SK-N-DZ (cell line): ENCODE results near the gene WWOX.

Experiments used
- DNase-seq: peaks from one replicate; pipeline ENCODE4 v3.0.0-alpha.2; 2015; ENCODE audit warnings: low spot score

Gene WWOX

GRCh38 chr16:78259873-78260272, 160.4 kb downstream of the WWOX start:
- no peak for DNase-seq

GRCh38 chr16:78264642-78265041, 165.2 kb downstream of the WWOX start:
- DNase-seq, result no peak

GRCh38 chr16:78269256-78269655, 169.8 kb downstream of the WWOX start:
- DNase-seq, result no peak

GRCh38 chr16:78271981-78272380, 172.5 kb downstream of the WWOX start:
- no peak for DNase-seq

- no peak for DNase-seq
These were observed 175.3 kb downstream of the WWOX start for GRCh38 chr16:78274771-78275170.

- DNase-seq, result no peak
These were observed 176.0 kb downstream of the WWOX start for GRCh38 chr16:78275420-78275819.

GRCh38 chr16:78277321-78278055, 178.0 kb downstream of the WWOX start:
- no peak for DNase-seq

GRCh38 chr16:78278056-78278450, 178.6 kb downstream of the WWOX start:
- no peak for DNase-seq

GRCh38 chr16:78281115-78281514, 181.7 kb downstream of the WWOX start:
- no peak for DNase-seq

- no peak for DNase-seq
These were observed 184.2 kb downstream of the WWOX start for GRCh38 chr16:78283548-78284251.

GRCh38 chr16:78284326-78284725, 184.9 kb downstream of the WWOX start:
- no peak for DNase-seq

GRCh38 chr16:78284957-78285434, 185.5 kb downstream of the WWOX start:
- no peak for DNase-seq

- DNase-seq, result no peak
These were observed 186.0 kb downstream of the WWOX start for GRCh38 chr16:78285437-78285922.

- DNase-seq, result no peak
These were observed 186.6 kb downstream of the WWOX start for GRCh38 chr16:78286065-78286464.

- DNase-seq, result no peak
These were observed 189.4 kb downstream of the WWOX start for GRCh38 chr16:78288888-78289287.

GRCh38 chr16:78289373-78289772, 189.9 kb downstream of the WWOX start:
- no peak for DNase-seq

GRCh38 chr16:78289844-78290277, 190.4 kb downstream of the WWOX start:
- DNase-seq, result no peak

- DNase-seq, result no peak
These were observed 190.9 kb downstream of the WWOX start for GRCh38 chr16:78290395-78290794.

- DNase-seq, result no peak
These were observed 191.6 kb downstream of the WWOX start for GRCh38 chr16:78290872-78291591.

GRCh38 chr16:78291604-78292003, 192.2 kb downstream of the WWOX start:
- DNase-seq, result no peak

- no peak for DNase-seq
These were observed 192.8 kb downstream of the WWOX start for GRCh38 chr16:78292086-78292843.
